ENCODE data around the gene PPP6R1. TPM values are rescaled to one million over a fixed set of nuclear protein-coding genes. Genes with fewer than 3 reads are reported as not detected.

PPP6R1 gene
- total RNA-seq, 1 donor from 2014 or later, result 63.0 TPM

DNA sequence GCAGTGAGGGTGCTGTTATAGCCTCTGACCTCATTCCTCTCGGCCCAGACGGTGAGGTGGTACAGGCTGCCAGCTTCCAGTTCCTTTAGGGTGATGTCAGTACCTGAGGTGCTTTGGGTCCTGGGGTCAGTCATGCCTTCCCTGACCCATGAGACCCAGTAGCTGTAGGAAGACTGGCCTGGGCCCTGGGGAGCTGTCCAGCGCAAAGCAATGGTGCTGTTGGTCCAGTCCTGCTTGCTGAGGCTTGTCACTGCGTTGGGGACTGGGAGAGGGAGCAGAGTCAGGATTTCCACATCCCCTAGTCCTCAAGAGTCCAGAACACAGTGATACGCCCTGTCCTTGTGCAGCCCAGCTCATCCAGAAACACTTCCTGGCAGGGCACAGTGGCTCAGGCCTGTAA, 60.2 kb downstream of the PPP6R1 start:
- Mint-ChIP-seq H3K9me3 (ENCODE audit: unreplicated experiment) (no peaks in the 10 kb centered on the region), H3K4me3 (ENCODE audit: unreplicated experiment) (no peak overlapping the region), H3K27me3 (ENCODE audit: unreplicated experiment) (peaks cover 13% of the 10 kb centered on the region), H3K27ac (ENCODE audit: unreplicated experiment) (no peak overlapping the region), H3K36me3 (ENCODE audit: unreplicated experiment) (no peaks in the 10 kb centered on the region), H3K4me1 (ENCODE audit: unreplicated experiment) (no peaks in the 10 kb centered on the region)
- TF ChIP-seq, protein P1, sequence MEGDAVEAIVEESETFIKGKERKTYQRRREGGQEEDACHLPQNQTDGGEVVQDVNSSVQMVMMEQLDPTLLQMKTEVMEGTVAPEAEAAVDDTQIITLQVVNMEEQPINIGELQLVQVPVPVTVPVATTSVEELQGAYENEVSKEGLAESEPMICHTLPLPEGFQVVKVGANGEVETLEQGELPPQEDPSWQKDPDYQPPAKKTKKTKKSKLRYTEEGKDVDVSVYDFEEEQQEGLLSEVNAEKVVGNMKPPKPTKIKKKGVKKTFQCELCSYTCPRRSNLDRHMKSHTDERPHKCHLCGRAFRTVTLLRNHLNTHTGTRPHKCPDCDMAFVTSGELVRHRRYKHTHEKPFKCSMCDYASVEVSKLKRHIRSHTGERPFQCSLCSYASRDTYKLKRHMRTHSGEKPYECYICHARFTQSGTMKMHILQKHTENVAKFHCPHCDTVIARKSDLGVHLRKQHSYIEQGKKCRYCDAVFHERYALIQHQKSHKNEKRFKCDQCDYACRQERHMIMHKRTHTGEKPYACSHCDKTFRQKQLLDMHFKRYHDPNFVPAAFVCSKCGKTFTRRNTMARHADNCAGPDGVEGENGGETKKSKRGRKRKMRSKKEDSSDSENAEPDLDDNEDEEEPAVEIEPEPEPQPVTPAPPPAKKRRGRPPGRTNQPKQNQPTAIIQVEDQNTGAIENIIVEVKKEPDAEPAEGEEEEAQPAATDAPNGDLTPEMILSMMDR (IDR thresholded peaks at IDR 0.05), result no peak
- no peak for DNase-seq (ENCODE audit: extremely low spot score, unreplicated experiment)

DNA sequence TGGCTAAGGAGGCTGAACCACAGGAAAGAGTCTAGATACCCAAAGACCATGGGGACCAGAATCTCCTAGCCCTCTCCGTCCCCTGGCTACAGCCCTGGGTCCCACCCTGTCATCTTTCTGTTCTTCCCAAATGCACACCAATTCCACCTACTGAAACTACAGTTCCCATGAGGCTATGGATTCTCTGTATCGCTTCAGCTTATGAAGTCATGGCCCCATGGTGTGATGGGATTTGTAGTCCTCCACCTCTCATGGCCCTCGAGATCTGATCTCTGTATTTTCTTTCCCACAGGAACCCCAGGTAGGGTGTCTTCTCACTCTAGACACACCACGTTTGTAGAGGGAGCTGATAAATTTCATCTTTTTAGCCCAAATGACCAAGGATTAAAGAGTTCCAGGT, 61.3 kb downstream of the PPP6R1 start:
- no peak overlapping the region for H3K27ac Mint-ChIP-seq (ENCODE audit: unreplicated experiment)
- peaks cover 13% of the 10 kb centered on the region for H3K27me3 Mint-ChIP-seq (ENCODE audit: unreplicated experiment)
- TF ChIP-seq, protein P1 (IDR thresholded peaks at IDR 0.05), result no peak
- H3K4me3 Mint-ChIP-seq (ENCODE audit: unreplicated experiment), result no peak overlapping the region
- no peaks in the 10 kb centered on the region for H3K4me1 Mint-ChIP-seq (ENCODE audit: unreplicated experiment)
- H3K9me3 Mint-ChIP-seq (ENCODE audit: unreplicated experiment), result no peaks in the 10 kb centered on the region
- H3K36me3 Mint-ChIP-seq (ENCODE audit: unreplicated experiment), result no peaks in the 10 kb centered on the region
- DNase-seq (ENCODE audit: extremely low spot score, unreplicated experiment), result no peak

DNA sequence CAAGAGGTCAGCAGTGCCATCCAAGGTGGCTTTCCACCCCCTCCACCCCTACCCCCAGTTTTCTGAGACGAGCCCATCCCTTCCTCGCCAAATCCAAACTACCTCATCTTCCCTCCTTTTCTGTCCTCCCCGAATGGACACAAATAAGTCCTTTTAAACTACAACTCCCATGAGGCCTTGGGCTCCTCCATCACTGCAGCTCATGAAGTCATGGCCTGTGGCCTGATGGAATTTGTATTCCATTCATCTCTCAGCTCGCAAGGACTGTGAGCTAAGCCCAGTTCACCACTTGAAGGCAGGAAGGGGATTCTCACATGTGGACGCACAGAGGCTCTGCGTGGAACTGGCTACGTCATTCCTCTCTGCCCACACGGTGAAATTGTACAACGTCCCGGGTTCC, 62.0 kb downstream of the PPP6R1 start:
- H3K36me3 Mint-ChIP-seq (ENCODE audit: unreplicated experiment), result no peaks in the 10 kb centered on the region
- no peak overlapping the region for H3K27ac Mint-ChIP-seq (ENCODE audit: unreplicated experiment)
- H3K27me3 Mint-ChIP-seq (ENCODE audit: unreplicated experiment), result peaks cover 14% of the 10 kb centered on the region
- DNase-seq (ENCODE audit: extremely low spot score, unreplicated experiment), result no peak
- H3K9me3 Mint-ChIP-seq (ENCODE audit: unreplicated experiment), result no peaks in the 10 kb centered on the region
- no peaks in the 10 kb centered on the region for H3K4me1 Mint-ChIP-seq (ENCODE audit: unreplicated experiment)
- TF ChIP-seq, protein P1 (IDR thresholded peaks at IDR 0.05), result no peak
- H3K4me3 Mint-ChIP-seq (ENCODE audit: unreplicated experiment), result no peak overlapping the region

DNA sequence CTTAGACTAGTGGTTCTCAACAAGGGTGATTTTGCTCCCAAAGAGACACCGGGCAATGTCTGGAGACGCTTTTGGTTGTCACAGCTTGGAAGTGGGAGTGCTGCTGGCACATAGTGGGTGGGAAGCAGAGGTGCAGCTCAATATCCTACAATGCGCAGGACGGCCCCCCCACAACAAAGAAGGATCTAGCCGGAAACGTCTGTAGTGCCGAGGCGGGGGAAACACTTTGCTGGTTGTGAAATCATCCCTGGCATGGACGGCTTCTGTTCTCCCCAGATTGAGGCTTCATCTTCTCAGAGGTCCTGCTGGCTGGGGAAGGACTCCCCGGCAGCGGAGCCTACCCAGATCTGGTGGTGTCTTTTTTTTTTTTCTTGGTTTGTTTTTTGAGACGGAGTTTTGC, 65.3 kb downstream of the PPP6R1 start:
- H3K4me1 Mint-ChIP-seq (ENCODE audit: unreplicated experiment), result peaks cover 6% of the 10 kb centered on the region
- DNase-seq (ENCODE audit: extremely low spot score, unreplicated experiment), result no peak
- no peak overlapping the region for H3K27ac Mint-ChIP-seq (ENCODE audit: unreplicated experiment)
- no peaks in the 10 kb centered on the region for H3K36me3 Mint-ChIP-seq (ENCODE audit: unreplicated experiment)
- H3K27me3 Mint-ChIP-seq (ENCODE audit: unreplicated experiment), result peaks cover 4% of the 10 kb centered on the region
- H3K9me3 Mint-ChIP-seq (ENCODE audit: unreplicated experiment), result no peaks in the 10 kb centered on the region
- H3K4me3 Mint-ChIP-seq (ENCODE audit: unreplicated experiment), result no peak overlapping the region
- TF ChIP-seq, protein P1 (IDR thresholded peaks at IDR 0.05), result no peak

DNA sequence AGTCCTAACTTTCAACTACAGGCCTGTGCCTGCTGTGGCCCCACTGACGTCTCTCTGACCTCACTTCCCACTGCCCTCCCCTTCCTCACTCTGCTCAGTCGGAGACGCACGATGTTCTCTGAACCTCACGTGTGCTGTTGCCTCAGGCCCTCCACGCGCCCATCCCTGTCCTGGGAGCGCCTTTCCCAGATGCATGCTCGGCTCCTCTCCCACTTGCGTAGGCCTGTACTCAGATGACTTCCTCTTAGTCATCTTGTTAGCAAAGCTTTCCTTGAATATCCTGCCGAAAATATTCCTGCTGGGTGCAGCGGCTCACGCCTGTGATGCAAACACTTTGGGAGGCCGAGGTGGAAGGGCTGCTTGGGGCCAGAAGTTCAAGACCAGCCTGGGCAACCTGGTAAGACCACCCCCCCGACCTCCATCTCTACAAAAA, 69.4 kb downstream of the PPP6R1 start:
- H3K27me3 Mint-ChIP-seq (ENCODE audit: unreplicated experiment), result peaks cover 9% of the 10 kb centered on the region
- H3K27ac Mint-ChIP-seq (ENCODE audit: unreplicated experiment), result peak overlapping the region; percentile 74
- H3K9me3 Mint-ChIP-seq (ENCODE audit: unreplicated experiment), result no peaks in the 10 kb centered on the region

More for the DNA sequence above, 69.4 kb downstream of the PPP6R1 start:
- no peaks in the 10 kb centered on the region for H3K36me3 Mint-ChIP-seq (ENCODE audit: unreplicated experiment)
- DNase-seq (ENCODE audit: extremely low spot score, unreplicated experiment), result no peak
- no peak overlapping the region for H3K4me3 Mint-ChIP-seq (ENCODE audit: unreplicated experiment)
- TF ChIP-seq, protein P1 (IDR thresholded peaks at IDR 0.05), result no peak
- H3K4me1 Mint-ChIP-seq (ENCODE audit: unreplicated experiment), result peaks cover 6% of the 10 kb centered on the region
